SW 1271 (cell line): ENCODE data around the gene ZBTB21.
"Not testable (repeated sequence)": the region's sequence is repeated elsewhere in the genome, so short reads cannot be mapped to it uniquely, and the experiment has no call there.

Source experiments
- DNase-seq, 2 experiments: peaks; one replicate each; lab custom pipeline; 2025; lab: John Stamatoyannopoulos, UW

ZBTB21 gene

DNA sequence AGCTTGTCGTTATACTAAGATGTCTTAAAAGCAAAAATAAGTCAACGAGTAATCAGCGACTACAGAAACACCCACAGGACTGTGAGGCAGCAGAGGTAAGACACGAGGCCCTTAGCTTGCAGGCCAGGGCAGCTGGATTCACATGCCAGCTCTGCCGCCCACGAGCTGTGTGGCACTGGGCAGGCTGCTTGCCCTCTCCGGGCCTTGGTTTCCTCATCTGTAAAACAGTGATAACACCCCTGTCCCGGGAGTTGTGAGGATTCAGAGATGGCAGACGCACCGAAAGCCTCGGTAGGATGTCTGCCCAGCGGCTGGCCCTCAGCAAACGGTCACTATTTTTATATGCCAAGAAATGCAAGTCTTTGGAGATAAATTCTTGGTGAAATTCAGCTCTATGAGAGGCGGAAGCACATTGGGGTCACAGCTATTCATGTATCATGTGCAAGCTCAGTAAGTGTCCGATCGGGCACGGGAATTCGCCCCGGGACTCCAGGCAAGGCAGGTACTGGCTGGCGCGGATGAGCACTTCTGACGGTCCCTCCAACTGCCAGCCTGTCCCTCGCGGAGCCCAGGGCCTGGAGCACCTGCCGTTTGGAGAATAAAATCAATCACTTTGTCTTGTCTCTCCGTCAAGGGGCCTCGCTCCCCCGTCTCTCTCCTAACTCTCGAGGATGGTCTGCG is 57.5 kb downstream of the ZBTB21 start:
- DNase-seq: no peak

DNA sequence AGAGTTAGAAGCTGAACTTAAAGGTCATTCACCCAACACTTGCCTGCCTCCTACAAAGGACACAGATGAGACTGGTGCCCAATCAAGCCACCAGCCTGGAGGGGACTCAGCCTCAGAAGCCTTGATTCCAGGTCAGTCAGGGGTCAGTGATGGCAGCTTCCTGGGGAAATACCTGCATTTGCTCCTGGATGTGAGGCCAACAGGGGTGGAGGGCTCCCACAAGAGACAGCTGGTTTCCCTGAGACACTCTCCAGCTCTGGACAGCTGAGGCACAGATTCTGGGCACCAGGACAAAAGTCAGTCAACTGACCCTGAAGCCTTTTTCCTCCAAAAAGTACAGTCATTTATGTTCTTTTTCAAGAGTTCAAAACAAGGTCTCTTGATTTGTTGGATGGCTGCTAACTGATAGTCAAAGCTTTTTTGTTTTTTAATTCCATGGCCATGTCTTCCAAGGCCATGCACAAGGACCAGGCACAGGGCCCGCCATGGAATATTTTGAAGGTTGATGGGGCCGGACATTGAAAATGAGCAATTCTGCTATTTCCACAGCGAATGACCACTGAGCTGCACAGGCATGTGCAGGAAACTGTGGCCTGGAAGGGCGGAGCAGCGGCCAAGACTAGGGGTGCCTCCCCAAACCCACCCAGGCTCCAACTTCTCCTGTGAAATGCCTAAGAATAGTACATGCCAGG is 58.1 kb downstream of the ZBTB21 start:
- DNase-seq: no peak

DNA sequence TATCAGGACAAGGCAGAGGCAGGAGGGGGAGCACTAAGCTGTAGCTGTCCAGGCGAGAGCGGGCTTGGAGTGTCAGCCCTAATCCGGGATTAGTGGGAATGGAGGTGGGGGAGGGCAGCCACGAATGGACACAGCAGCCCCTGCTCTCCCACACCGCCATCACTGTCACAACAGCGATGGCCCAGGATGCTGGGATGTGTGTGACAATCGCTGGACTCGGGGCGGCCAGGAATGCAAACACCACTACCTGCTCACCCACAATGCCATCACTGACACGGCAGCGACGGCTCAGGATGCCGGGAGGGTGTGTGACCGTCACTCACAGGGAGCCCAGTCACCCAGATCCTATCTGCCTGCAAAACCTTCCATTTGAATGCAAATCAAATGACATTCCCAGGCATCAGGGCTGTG is 59.2 kb downstream of the ZBTB21 start:
- no peak for DNase-seq

DNA sequence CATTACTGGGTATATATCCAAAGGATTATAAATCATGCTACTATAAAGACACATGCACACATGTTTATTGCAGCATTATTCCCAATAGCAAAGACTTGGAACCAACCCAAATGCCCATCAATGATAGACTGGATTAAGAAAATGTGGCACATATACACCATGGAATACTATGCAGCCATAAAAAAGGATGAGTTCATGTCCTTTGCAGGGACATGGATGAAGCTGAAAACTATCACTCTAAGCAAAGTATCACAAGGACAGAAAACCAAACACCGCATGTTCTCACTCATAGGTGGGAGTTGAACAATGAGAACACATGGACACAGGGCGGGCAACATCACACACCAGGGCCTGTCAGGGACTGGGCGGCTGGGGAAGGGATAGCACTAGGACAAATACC is 60.5 kb downstream of the ZBTB21 start:
- DNase-seq: not testable (repeated sequence)

DNA sequence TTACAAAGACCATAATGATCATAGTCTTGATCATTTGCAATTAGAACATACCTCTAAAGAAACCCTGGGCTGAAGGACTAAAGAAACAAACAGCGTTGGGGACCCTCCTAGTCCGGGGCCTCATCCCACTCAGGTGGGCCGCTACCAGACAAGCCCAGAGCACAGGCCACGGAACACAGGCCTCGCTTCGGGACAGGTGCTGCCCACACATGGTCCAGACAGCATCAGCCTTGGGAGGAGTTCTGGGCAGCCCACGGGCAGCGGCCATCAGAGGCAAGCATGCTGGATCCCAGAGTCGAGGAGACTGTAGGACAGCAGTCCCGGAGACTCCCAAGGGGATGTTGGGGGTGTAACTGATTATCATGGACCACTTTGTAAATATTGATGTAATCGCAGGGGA is 61.3 kb downstream of the ZBTB21 start:
- no peak for DNase-seq

DNA sequence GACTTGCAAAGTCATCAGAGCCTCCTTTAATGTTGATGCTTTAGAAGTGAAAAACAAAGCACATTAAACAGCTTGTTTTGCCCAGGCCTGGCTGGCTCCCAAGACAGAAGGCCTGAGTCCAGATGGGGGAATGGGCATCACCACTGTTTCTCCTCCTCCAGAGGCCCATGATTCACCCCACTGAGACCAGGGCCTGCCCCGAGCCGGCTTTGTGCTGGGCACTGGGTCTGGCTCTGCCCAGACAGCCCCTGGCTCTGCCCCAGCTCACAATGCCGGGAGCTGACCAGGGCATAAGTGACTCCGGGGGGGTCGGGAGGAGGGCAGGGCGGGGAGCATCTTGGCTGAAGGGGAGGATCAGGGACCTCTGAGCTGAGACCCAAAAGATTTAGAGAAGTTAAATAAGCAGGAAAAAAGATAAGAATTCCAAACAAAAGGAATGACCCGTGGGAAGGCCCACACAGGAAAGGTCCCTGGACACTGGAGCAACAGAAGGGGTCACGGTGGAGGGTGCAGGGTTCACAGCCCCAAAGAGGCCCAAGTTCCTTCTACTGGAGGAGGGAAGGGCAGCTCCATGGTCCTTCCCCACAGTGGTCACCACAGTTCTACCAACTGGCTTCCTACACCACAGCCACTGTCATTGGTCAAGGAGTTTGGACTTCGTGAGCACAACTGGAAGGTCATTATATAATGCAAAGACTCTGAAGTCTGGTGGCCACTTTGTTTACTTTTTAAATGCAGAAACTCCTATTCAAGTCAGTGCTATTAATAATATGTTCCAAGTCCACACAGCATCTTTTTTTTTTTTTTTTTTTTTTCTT is 61.9 kb downstream of the ZBTB21 start:
- DNase-seq: no peak

DNA sequence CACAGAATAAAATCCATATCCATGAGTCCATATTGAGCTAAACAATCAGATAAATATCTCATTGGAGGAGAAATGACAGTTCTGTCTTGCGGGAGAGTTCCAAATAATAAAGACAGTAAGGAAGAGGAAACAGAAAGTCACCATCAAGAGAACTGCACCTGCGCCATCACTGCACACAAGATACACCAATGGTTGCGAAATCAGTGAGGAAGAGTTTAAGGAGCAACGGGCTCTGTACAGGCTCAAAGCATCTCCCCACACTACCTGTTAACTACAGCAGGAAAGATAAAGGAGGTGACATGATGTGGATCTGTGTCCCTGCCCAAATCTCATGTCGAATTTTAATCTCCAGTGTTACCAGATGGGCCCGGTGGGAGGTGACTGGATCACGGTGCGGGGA is 64.2 kb downstream of the ZBTB21 start:
- no peak for DNase-seq

DNA sequence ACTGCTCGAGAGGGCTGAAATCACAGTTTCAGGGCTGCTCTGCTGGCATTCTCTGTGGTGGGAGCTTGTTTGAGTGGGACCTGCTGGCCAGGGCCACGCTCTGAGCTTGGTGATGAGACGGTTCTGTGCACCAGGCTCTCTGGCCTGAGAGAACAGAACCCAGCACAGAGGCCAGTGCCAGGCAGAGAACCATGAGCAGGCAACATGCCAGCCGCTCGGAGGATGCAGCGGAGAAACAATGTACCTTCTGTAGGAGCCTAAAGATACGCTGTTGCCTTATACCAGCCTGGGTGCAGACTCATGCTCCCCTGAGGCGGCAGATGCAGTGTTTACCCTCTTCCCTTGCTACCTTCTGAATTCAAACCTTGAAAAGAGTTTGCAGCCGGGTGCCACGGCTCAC is 66.3 kb downstream of the ZBTB21 start:
- DNase-seq: no peak

DNA sequence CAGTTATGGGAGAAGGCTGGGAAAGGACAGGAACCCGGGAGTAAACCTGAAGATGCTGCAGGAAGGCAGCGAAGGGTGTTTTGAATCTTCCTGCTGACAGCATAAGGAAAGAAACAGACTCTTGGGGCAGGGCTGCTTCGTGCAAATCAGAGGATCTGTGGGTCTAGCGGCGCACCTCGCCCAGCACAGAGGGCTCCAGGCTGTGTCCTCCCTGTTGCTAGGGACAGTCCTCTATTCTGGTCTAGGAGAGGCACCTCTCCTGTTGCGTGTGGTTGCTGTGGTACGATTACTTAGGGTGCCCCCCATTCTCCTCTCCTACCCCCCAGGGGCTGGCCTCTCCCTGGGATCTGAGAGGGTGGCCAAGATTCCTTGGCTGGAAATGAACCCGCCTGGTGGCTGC is 67.7 kb downstream of the ZBTB21 start:
- no peak for DNase-seq

DNA sequence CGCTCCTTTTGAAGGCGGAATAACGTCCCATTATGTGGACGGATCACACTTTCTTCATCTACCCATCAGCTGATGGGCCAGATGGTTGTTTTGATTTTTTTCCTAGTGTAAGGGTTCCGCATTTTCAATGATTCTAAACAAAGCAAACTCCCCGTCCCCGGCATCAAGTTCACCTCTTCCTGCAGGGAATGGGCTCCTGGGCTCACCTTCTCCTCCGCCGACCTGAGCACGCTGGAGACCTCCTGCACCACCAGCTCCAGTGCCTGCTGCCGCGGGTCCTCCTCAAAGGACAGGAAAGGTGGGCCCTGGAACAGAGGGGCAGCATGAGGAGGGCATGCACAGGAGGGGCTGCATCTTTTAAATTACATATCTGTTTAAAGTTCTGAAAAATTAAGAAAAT is 68.2 kb downstream of the ZBTB21 start:
- DNase-seq: no peak

DNA sequence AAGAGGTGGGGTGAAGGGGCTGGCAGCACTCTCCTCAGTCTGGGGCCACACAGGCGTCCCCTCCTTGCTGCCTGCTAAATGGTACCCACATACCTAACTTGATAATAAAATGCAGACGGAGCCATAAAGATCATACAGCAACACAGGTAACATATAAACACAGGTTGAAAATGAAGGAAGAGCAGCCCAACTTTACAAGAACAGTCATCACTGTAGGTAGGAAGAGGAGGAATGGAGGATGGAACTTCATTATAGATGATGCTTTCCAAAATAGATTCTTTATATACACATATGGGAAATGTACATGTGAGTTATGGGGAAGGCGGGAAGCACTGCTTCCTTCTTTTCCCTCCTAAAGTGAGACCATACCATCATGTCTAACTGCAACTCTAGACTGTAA is 69.7 kb downstream of the ZBTB21 start:
- DNase-seq: no peak

DNA sequence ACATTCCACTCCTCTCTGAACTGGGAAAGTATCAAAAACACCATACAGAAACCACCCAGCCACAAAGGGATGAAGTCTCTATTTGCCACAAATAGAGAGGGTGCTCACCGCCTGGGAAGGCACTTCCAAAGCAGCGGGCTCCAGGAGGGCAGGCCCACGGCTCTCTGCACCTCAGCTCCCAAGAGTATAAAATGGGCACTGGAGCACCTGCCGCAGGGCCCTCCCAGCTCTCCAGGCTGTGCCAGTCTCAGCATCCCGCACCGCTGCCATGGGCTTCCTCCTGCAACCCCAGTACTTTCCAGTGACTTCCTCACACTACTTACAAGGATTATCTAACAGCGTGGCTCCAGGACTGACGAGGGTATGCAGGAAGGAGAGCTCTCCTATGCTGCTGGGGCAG is 70.8 kb downstream of the ZBTB21 start:
- DNase-seq: no peak
